NCI-H748 treated with DMSO at 0.1 percent for 48 hours (cell line): ENCODE data around the gene NOA1.
"Not testable (repeated sequence)": the region's sequence is repeated elsewhere in the genome, so short reads cannot be mapped to it uniquely, and the experiment has no call there.

Experiments
- DNase-seq: peaks from one replicate; lab custom pipeline; 2025; lab: John Stamatoyannopoulos, UW

NOA1 gene

DNA sequence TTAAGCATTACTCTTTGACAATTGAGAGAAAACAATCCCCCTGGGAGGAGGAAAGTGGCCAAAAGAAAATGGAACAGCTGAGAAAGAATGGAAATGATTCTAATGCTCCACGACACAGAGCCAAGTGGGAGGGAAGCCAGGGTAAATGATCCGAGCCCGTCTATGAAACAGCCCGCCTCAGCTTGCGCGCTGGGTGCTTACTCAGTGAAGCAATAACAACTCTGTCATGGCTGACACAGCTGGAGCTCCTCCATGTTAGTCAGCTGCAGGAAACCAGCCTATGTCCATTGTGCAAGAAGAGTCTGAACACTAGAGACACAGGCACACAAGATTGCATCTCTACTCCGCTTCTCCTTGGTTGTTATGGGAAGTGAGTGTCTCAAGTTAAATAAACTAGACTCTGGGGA is 19.3 kb downstream of the NOA1 start:
- DNase-seq: no peak

DNA sequence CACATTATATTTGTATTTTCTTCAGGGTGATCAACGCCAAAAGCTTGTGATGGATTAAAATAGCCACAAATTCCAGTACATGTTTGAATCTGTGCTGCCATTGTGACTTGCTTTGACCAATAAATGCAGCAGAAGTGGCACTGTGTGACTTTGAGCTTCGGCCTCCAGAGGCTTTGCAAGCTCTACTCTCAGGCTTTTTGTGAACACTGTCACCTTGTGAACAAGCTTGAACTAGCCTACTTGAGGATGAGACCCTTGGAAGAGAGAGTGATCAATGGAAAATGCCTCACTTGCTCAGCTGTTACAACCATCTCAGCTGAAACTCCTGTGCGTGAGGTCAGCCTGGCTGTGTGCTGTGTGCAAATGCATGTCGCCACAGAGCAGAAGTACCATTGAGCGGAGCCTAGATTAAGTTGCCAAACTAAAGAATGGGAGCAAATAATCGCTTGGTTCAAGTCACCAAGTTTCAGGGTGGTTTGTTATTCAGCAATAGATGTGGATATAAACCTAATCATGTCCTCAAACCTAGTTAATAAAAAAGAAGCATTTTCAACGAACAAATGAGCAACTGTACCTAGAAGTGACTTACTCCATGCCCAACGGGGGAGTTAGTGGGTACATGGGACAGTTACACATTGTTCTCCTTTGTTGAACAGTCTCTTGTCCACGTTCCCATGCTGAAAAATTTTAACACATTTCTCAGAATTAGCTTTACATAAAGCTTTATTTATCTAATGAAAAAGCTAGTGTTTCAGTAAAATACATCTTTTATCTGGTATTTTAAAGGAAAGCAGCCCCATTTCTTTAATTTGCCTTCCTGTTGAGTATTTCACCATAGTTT is 23.5 kb downstream of the NOA1 start:
- no peak for DNase-seq

DNA sequence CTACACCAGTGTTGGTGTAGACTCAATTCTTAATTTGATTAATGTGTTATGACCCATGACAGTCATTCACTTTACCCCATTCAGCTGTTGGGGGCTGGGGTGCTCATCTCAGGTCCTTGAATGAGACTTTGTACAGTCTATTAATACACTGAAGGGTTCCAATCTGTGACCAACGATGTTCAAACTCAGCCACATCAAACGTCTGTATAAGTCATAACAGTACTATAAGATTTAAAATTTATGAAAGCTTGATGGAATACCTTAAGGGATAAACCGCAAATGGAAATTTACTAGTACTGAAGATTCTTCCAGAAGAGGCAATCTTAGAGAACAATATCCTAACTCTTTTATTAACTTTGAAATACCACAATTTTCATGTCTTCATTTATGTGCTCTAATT is 36.0 kb downstream of the NOA1 start:
- DNase-seq: no peak

DNA sequence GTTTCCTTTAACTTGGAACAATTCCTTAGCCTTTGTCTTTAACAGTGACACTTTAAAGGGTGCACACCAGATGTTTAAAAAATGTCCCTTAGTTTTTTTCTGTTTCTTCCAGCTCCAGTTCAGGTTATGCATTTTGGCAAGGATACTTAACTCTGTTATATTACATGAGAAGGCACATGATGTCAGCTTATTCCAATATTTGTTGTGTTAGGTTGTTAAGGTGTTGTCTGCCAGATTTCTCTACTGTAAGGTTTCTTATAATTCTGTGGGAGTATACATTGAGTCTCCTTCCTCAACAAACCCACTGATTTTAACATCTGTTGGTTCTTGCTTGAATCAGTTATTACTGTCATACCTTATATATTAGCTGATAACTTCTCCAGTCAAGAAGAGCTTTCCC is 36.4 kb downstream of the NOA1 start:
- DNase-seq: no peak

DNA sequence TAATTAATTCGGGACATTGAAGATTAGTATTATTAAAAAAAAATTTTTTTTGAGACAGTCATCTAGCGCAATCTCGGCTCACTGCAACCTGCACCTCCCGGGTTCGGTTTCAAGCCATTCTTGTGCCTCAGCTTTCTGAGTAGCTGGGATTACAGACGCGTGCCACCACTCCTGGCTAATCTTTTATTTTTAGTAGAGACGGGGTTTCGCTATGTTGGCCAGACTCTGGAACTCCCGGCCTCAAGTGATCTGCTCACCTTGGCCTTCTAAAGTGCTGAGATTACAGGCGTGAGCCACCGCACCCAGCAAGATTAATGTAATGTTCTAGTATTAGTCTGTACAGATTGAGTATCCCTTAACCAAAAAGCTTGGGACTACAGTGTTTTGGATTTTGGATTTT is 37.0 kb downstream of the NOA1 start:
- DNase-seq: no peak

DNA sequence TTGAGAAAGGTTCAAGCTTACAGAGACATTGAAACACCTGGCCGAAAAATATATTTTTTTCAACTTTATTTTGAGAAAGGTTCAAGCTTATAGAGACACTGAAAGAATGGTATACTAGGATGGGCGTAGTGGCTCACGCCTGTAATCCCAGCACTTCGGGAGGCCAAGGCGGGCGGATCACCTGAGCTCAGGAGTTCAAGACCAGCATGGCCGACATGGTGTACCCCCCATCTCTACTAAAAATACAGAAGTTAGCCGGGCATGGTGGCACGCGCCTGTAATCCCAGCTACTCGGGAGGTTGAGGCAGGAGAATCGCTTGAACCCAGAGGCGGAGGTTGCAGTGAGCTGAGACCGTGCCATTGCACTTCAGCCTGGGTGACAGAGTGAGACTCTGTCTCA is 37.6 kb downstream of the NOA1 start:
- DNase-seq: not testable (repeated sequence)

DNA sequence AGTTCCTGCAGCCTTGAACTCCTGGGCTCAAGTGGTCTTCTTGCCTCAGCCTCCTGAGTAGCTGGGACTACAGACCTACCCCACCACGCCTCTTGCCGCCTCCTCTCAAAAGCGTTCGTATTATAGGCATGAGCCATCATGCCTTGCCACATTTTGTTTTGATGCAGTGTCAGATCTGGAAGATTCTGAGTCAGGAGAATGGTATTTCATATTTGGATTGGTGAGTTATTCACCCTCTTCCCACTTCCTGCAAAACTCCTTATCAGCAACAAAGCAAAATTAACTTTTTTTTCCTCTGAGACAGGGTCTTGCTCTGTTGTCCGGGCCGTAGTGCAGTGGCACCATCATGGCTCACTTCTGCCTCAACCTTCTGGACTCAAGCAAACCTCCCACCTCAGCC is 40.1 kb downstream of the NOA1 start:
- no peak for DNase-seq

DNA sequence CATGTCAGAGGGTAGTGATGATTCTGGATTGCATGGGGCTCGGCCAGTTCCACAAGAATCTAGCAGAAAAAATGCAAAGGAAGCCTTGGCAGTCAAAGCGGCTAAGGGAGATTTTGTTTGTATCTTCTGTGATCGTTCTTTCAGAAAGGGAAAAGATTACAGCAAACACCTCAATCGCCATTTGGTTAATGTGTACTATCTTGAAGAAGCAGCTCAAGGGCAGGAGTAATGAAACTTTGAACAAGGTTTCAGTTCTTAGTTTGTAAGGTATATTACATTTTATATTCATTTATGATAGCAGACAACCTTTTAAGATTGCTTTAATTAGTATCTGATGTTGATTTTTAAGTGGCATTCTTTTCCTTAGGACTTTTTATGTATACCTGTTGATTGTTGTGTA is 45.5 kb downstream of the NOA1 start:
- DNase-seq: no peak

DNA sequence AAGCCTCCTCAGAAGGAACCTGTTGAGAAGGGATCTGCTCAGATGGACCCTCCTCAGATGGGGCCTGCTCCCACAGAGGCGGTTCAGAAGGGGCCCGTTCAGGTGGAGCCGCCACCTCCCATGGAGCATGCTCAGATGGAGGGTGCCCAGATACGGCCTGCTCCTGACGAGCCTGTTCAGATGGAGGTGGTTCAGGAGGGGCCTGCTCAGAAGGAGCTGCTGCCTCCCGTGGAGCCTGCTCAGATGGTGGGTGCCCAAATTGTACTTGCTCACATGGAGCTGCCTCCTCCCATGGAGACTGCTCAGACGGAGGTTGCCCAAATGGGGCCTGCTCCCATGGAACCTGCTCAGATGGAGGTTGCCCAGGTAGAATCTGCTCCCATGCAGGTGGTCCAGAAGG is 46.8 kb downstream of the NOA1 start:
- DNase-seq: no peak

DNA sequence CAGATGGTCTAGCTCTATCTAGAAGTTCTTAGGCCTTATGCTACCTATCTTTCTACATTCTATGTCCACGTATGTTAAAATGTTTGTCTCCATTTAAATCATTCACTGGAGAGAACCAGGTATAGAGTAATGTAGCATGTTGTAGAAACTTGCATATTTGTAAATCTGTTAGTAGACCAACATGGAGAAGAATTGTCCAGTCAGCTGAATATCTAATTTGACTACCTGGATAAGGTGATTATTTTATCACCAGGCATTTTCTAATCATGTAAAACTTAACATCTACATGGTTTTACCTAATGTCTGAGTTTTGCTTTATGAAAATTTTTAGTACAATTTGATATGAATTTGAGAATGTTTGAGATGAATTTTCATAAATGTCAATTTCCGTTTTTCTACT is 50.2 kb downstream of the NOA1 start:
- DNase-seq: no peak

DNA sequence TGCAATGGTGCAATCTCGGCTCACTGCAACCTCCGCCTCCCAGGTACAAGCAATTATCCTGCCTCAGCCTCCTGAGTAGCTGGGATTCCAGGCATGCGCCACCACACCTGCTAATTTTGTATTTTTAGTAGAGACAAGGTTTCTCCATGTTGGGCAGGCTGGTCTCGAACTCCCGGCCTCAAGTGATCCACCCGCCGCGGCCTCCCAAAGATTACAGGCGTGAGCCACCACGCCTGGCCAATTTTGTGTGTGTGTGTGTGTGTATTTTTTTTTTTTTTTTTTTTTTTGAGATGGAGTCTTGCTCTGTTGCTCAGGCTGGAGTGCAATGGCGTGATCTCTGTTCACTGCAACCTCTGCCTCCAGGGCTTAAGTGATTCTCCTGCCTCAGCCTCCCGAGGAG is 62.4 kb downstream of the NOA1 start:
- not testable (repeated sequence) for DNase-seq

DNA sequence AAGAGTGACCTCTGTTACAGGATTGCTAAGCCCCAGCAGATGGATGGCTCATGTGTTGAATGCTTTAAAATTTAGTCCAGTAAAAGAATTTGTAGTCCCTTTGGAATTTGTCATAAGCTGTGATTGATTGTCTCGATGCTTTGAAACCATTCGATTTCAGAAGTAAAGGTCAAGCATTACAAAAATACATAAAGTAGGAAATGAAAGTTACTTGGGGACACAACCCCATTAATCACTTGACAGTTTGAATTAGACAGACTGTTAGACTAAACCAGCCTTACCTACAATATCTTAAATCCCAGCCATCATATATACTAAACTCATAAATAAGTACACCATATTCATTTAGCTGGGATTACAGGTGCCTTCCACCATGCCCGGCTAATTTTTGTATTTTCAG is 63.1 kb downstream of the NOA1 start:
- DNase-seq: no peak
